ENCODE measurements around the gene HHATL.
A peak's percentile ranks its signal among the peaks of the same experiment; 100 is the strongest.

Gene HHATL

GRCh38 chr3:42653303-42653559 lies 49.4 kb downstream of the HHATL start:
- H3K9me3 ChIP-seq (ENCODE audit: insufficient read depth, low read depth, low read length): no peaks in the 10 kb centered on the region
- peak overlapping the region; percentile 69 for H3K4me3 ChIP-seq (ENCODE audit: low read length)
- H3K4me1 ChIP-seq (ENCODE audit: insufficient read depth, low read length): peaks cover 37% of the 10 kb centered on the region
- H3K27ac ChIP-seq (ENCODE audit: low read depth, low read length): no peak overlapping the region
- H3K27me3 ChIP-seq (ENCODE audit: insufficient read depth, low read length): no peaks in the 10 kb centered on the region
- WGBS: 74% methylated on average over 3 of the region's 3 CpGs
- peaks cover 14% of the 10 kb centered on the region for H3K36me3 ChIP-seq (ENCODE audit: insufficient read depth, low read length)
- no peak overlapping the region for H3K9ac ChIP-seq (ENCODE audit: low read depth, low read length)

GRCh38 chr3:42652611-42653302 lies 49.8 kb downstream of the HHATL start:
- WGBS: 52% methylated on average over 7 of the region's 7 CpGs
- H3K9ac ChIP-seq (ENCODE audit: low read depth, low read length): no peak overlapping the region
- H3K4me1 ChIP-seq (ENCODE audit: insufficient read depth, low read length): peaks cover 42% of the 10 kb centered on the region
- no peak overlapping the region for H3K27ac ChIP-seq (ENCODE audit: low read depth, low read length)
- peaks cover 18% of the 10 kb centered on the region for H3K36me3 ChIP-seq (ENCODE audit: insufficient read depth, low read length)
- H3K4me3 ChIP-seq (ENCODE audit: low read length): peak overlapping the region; percentile 69
- H3K27me3 ChIP-seq (ENCODE audit: insufficient read depth, low read length): no peaks in the 10 kb centered on the region
- H3K9me3 ChIP-seq (ENCODE audit: insufficient read depth, low read depth, low read length): no peaks in the 10 kb centered on the region

- Histone ChIP-seq H3K4me1 (ENCODE audit: insufficient read depth, low read length) (peaks cover 47% of the 10 kb centered on the region), H3K9me3 (ENCODE audit: insufficient read depth, low read depth, low read length) (no peaks in the 10 kb centered on the region), H3K36me3 (ENCODE audit: insufficient read depth, low read length) (peaks cover 24% of the 10 kb centered on the region), H3K27ac (ENCODE audit: low read depth, low read length) (no peak overlapping the region), H3K9ac (ENCODE audit: low read depth, low read length) (no peak overlapping the region), H3K4me3 (ENCODE audit: low read length) (no peak overlapping the region), H3K27me3 (ENCODE audit: insufficient read depth, low read length) (no peaks in the 10 kb centered on the region)
- 71% methylated on average over 1 of the region's 1 CpG for WGBS
Observed at GRCh38 chr3:42652251-42652610, 50.4 kb downstream of the HHATL start.

DNA sequence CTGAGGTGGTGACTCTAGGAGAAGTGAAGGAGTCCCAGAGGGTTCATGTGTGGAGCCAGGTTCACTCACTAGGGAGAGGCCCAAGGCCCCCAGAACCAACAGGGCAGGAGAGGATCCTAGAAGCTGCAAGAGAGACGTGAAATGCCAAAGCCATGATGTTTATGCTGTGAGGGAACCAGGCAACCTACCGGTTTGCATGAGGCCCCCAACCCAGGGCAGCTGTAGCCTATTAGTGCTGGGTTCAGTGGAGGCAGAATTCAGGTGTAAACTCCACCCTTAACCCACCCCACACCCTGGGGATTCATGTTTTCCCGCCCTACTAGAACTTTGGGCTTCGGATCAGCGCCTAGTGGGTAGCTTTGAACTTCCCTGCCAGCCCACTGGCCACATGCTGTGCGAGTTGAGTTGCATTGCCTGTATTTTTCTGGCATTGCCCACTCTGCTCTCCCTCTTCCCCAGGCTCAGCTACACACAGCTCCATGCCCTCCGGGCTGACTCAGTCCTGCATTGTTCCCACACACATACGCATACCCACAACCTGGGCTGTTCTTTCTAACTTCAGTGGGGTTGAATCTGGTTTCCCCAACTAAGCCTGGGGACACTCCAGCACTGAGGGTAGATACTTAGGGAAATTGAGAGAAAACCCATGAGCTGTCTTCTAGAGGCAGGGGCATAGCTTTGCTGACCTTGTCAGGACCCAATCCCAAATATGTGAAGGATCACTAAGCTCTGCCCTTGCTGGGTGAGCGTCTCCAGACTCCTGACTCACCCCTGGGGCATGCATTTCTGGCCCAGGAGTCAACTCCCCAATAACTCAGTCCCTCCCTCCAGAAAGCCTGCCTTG lies 51.1 kb downstream of the HHATL start:
- no peaks in the 10 kb centered on the region for H3K9me3 ChIP-seq (ENCODE audit: insufficient read depth, low read depth, low read length)
- H3K36me3 ChIP-seq (ENCODE audit: insufficient read depth, low read length): peaks cover 31% of the 10 kb centered on the region
- H3K4me3 ChIP-seq (ENCODE audit: low read length): no peak overlapping the region
- H3K27me3 ChIP-seq (ENCODE audit: insufficient read depth, low read length): no peaks in the 10 kb centered on the region
- no peak overlapping the region; the same call in 1 of the 2 replicates for H3K27ac ChIP-seq (ENCODE audit: low read depth, low read length)
- H3K4me1 ChIP-seq (ENCODE audit: insufficient read depth, low read length): peaks cover 53% of the 10 kb centered on the region
- WGBS: 37% methylated on average over 9 of the region's 9 CpGs
- no peak overlapping the region for H3K9ac ChIP-seq (ENCODE audit: low read depth, low read length)

DNA sequence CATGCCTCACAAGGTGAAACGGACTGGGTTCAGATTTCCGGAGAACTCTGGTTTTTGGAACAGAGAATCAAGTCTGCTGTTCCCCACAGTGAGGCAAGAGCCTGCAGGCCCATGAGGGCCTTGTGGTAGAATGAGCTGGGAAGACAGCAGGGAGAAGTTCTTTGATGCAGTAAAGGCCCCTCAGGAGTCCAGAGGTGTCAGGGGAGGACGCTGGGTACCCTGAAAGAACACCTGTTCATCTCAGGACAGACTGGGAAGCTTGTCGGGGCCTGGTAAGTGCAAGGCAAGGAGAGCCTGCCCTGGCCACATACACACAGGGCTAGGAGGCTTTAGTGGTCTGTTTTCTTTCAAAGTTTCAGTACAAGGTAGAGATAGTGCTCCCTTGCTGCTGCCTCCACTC lies 52.8 kb downstream of the HHATL start:
- Histone ChIP-seq H3K9ac (ENCODE audit: low read depth, low read length) (no peak overlapping the region), H3K9me3 (ENCODE audit: insufficient read depth, low read depth, low read length) (no peaks in the 10 kb centered on the region), H3K4me1 (ENCODE audit: insufficient read depth, low read length) (peaks cover 44% of the 10 kb centered on the region), H3K27me3 (ENCODE audit: insufficient read depth, low read length) (no peaks in the 10 kb centered on the region), H3K27ac (ENCODE audit: low read depth, low read length) (no peak overlapping the region), H3K4me3 (ENCODE audit: low read length) (no peak overlapping the region), H3K36me3 (ENCODE audit: insufficient read depth, low read length) (peaks cover 48% of the 10 kb centered on the region)
- WGBS: 91% methylated on average over 4 of the region's 4 CpGs

DNA sequence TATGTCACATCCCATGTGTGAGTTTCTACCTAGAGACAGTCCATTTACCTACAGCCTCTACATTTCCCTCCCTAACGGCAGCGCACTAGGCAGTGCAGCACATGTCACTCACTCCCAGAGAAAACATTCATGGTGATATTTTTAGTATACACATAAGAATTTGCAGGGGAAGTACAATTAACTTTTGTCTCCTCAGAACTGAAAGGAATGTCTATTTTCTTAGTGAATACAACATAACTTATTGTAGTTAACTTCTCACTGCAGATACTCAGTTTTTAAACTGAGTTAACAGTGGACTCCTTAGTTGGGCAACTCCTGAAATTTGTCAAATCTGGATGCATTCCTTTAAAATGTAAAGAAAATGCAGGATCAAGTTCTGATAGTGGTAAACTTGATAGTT lies 53.6 kb downstream of the HHATL start:
- no peaks in the 10 kb centered on the region for H3K27me3 ChIP-seq (ENCODE audit: insufficient read depth, low read length)
- peaks cover 44% of the 10 kb centered on the region for H3K4me1 ChIP-seq (ENCODE audit: insufficient read depth, low read length)
- H3K9me3 ChIP-seq (ENCODE audit: insufficient read depth, low read depth, low read length): no peaks in the 10 kb centered on the region
- H3K9ac ChIP-seq (ENCODE audit: low read depth, low read length): no peak overlapping the region
- 100% methylated on average over 2 of the region's 2 CpGs for WGBS
- peaks cover 56% of the 10 kb centered on the region for H3K36me3 ChIP-seq (ENCODE audit: insufficient read depth, low read length)
- H3K27ac ChIP-seq (ENCODE audit: low read depth, low read length): no peak overlapping the region
- H3K4me3 ChIP-seq (ENCODE audit: low read length): no peak overlapping the region

GRCh38 chr3:42647821-42648459 lies 54.7 kb downstream of the HHATL start:
- H3K36me3 ChIP-seq (ENCODE audit: insufficient read depth, low read length): peaks cover 66% of the 10 kb centered on the region

More at GRCh38 chr3:42647821-42648459, 54.7 kb downstream of the HHATL start:
- peak overlapping the region; percentile 65 for H3K27ac ChIP-seq (ENCODE audit: low read depth, low read length)
- H3K9ac ChIP-seq (ENCODE audit: low read depth, low read length): no peak overlapping the region
- 87% methylated on average over 5 of the region's 5 CpGs for WGBS
- H3K9me3 ChIP-seq (ENCODE audit: insufficient read depth, low read depth, low read length): no peaks in the 10 kb centered on the region
- peaks cover 37% of the 10 kb centered on the region for H3K4me1 ChIP-seq (ENCODE audit: insufficient read depth, low read length)
- no peaks in the 10 kb centered on the region for H3K27me3 ChIP-seq (ENCODE audit: insufficient read depth, low read length)
- H3K4me3 ChIP-seq (ENCODE audit: low read length): no peak overlapping the region

Data from HUES64 (cell line).